Measurements from ENCODE around the gene DOK5.
"Not testable (repeated sequence)": the region's sequence is repeated elsewhere in the genome, so short reads cannot be mapped to it uniquely, and the experiment has no call there.

Gene DOK5

GRCh38 chr20:54475334-54476168, at the start of gene DOK5:
Gene DOK5 (plus strand): TSS chr20:54475593. CDS start chr20:54475947, 354 bp downstream.
- no peak for DNase-seq (ENCODE audit: low read depth in 2 of 2)

- no peak for DNase-seq (ENCODE audit: low read depth in 2 of 2)
Measured at GRCh38 chr20:54429364-54429763, 46.0 kb upstream of the DOK5 start.

GRCh38 chr20:54431156-54431944, 44.0 kb upstream of the DOK5 start:
- no peak for DNase-seq (ENCODE audit: low read depth in 2 of 2)

- DNase-seq (ENCODE audit: low read depth in 2 of 2): no peak
Measured at GRCh38 chr20:54432966-54433365, 42.4 kb upstream of the DOK5 start.

- DNase-seq (ENCODE audit: low read depth in 2 of 2): no peak
Measured at GRCh38 chr20:54433636-54434035, 41.8 kb upstream of the DOK5 start.

- DNase-seq (ENCODE audit: low read depth in 2 of 2): no peak
Measured at GRCh38 chr20:54434196-54434595, 41.2 kb upstream of the DOK5 start.

GRCh38 chr20:54435015-54435414, 40.4 kb upstream of the DOK5 start:
- no peak for DNase-seq (ENCODE audit: low read depth in 2 of 2)

GRCh38 chr20:54436410-54436809, 39.0 kb upstream of the DOK5 start:
- not testable (repeated sequence) for DNase-seq (ENCODE audit: low read depth in 2 of 2)

- no peak for DNase-seq (ENCODE audit: low read depth in 2 of 2)
Measured at GRCh38 chr20:54438166-54438565, 37.2 kb upstream of the DOK5 start.

- no peak for DNase-seq (ENCODE audit: low read depth in 2 of 2)
Measured at GRCh38 chr20:54450207-54450606, 25.2 kb upstream of the DOK5 start.

- no peak for DNase-seq (ENCODE audit: low read depth in 2 of 2)
Measured at GRCh38 chr20:54451171-54451570, 24.2 kb upstream of the DOK5 start.

GRCh38 chr20:54452277-54452676, 23.1 kb upstream of the DOK5 start:
- DNase-seq (ENCODE audit: low read depth in 2 of 2): no peak

- no peak for DNase-seq (ENCODE audit: low read depth in 2 of 2)
Measured at GRCh38 chr20:54454982-54455381, 20.4 kb upstream of the DOK5 start.

- no peak for DNase-seq (ENCODE audit: low read depth in 2 of 2)
Measured at GRCh38 chr20:54456423-54456822, 19.0 kb upstream of the DOK5 start.

- no peak for DNase-seq (ENCODE audit: low read depth in 2 of 2)
Measured at GRCh38 chr20:54456961-54457360, 18.4 kb upstream of the DOK5 start.

- no peak for DNase-seq (ENCODE audit: low read depth in 2 of 2)
Measured at GRCh38 chr20:54458219-54458618, 17.2 kb upstream of the DOK5 start.

GRCh38 chr20:54459279-54459678, 16.1 kb upstream of the DOK5 start:
- DNase-seq (ENCODE audit: low read depth in 2 of 2): no peak

GRCh38 chr20:54464003-54464402, 11.4 kb upstream of the DOK5 start:
- no peak for DNase-seq (ENCODE audit: low read depth in 2 of 2)

GRCh38 chr20:54466127-54466526, 9.3 kb upstream of the DOK5 start:
- DNase-seq (ENCODE audit: low read depth in 2 of 2): no peak

- DNase-seq (ENCODE audit: low read depth in 2 of 2): no peak
Measured at GRCh38 chr20:54467622-54468021, 7.8 kb upstream of the DOK5 start.

- DNase-seq (ENCODE audit: low read depth in 2 of 2): no peak
Measured at GRCh38 chr20:54468082-54468481, 7.3 kb upstream of the DOK5 start.

GRCh38 chr20:54469293-54469692, 6.1 kb upstream of the DOK5 start:
- DNase-seq (ENCODE audit: low read depth in 2 of 2): no peak

- no peak for DNase-seq (ENCODE audit: low read depth in 2 of 2)
Measured at GRCh38 chr20:54469952-54470351, 5.4 kb upstream of the DOK5 start.
